Gastroesophageal sphincter (tissue), 4 donors: ENCODE measurements around the gene FHIT. TPM values are rescaled to one million over a fixed set of nuclear protein-coding genes. Genes with fewer than 3 reads are reported as not detected.

Experiments used
- ATAC-seq: fragments of 150-250 bp; one replicate; pipeline ENCODE4 v1.9.1; 2016; ENCODE audit warnings: mild to moderate bottlenecking, moderate library complexity
- H3K27ac ChIP-seq, 4 donors: fragments of 200-600 bp; sonication (generic) in 3 of 4; 1 replicate in 3 of 4; 2 replicates in 1 of 4; pipeline ENCODE4 v1.5.1; 2016 to 2019
- H3K27me3 ChIP-seq: fragments of 200-600 bp; sonication (generic); one replicate; pipeline ENCODE4 v1.5.1; 2019
- H3K36me3 ChIP-seq, 2 donors: fragments of 200-600 bp; sonication (generic); one replicate each; pipeline ENCODE4 v1.5.1; 2019; ENCODE audit warnings: control low read depth in 1 of 2
- H3K4me1 ChIP-seq, 3 donors: fragments of 200-600 bp; sonication (generic); 1 replicate in 2 of 3; 2 replicates in 1 of 3; pipeline ENCODE4 v1.5.1; 2016 to 2019; ENCODE audit warnings: control low read depth in 2 of 3
- H3K4me3 ChIP-seq, 2 donors: fragments of 200-600 bp; sonication (generic); one replicate each; pipeline ENCODE4 v1.5.1; 2019; ENCODE audit warnings: mild to moderate bottlenecking in 1 of 2, moderate library complexity in 1 of 2
- H3K9me3 ChIP-seq, 3 donors: fragments of 200-600 bp; sonication (generic); one replicate each; pipeline ENCODE4 v1.5.1; 2017 to 2019; ENCODE audit warnings: control low read depth in 2 of 3
- EP300 ChIP-seq: sonication (generic); formaldehyde crosslinking; IDR thresholded peaks from one replicate; pipeline ENCODE4 v1.6.1; 2017; ENCODE audit warnings: antibody characterized with exemption, mild to moderate bottlenecking
- POLR2A ChIP-seq, 2 donors: fragments of 450-650 bp; IDR thresholded peaks; one replicate each; pipeline ENCODE4 v1.6.1; 2017; ENCODE audit warnings: antibody characterized with exemption in 2 of 2, mild to moderate bottlenecking in 2 of 2, moderate library complexity in 1 of 2
- POLR2AphosphoS5 ChIP-seq: sonication (generic); formaldehyde crosslinking; IDR thresholded peaks from one replicate; pipeline ENCODE4 v1.6.1; 2017; ENCODE audit warnings: antibody characterized with exemption
- WGBS, 2 donors: methylation state at CpG; one replicate each; pipeline ENCODE4 v1.1.5; 2018; ENCODE audit warnings: low coverage in 1 of 2; 5-methylcytosine and 5-hydroxymethylcytosine counted together
- total RNA-seq, 4 donors: library from RNA; depleted of rRNA; stranded (reverse); fragments of >200 nt; gene quantifications; one replicate each; pipeline ENCODE4 v1.1.0, GENCODE V29; 2016
- TF ChIP-seq, protein P1 (sequence below), 4 experiments: fragments of 200-600 bp in 2 of 4; fragments of 450-650 bp in 2 of 4; sonication (generic) in 1 of 4; IDR thresholded peaks; one replicate each; pipeline ENCODE4 v1.5.1; 2017 to 2019; ENCODE audit warnings: antibody characterized with exemption in 4 of 4, mild to moderate bottlenecking in 2 of 4, moderate library complexity in 2 of 4

FHIT gene
- total RNA-seq, 4 donors from 2014 or later = 1.4 to 7.3 (median 3.9) TPM

GRCh38 chr3:60935709-60936108 lies 315.5 kb downstream of the FHIT start:
- no peaks in the 10 kb centered on the region for H3K9me3 ChIP-seq
- no peak overlapping the region for H3K4me3 ChIP-seq
- no peak overlapping the region for H3K27ac ChIP-seq
- no peaks in the 10 kb centered on the region for H3K27me3 ChIP-seq
- 72 to 79% methylated on average over 2 to 3 of the region's 3 CpGs for WGBS, 2 donors
- no peak for ATAC-seq
- no peaks in the 10 kb centered on the region for H3K4me1 ChIP-seq
- TF ChIP-seq POLR2A (IDR thresholded peaks at IDR 0.05) (no peak), POLR2AphosphoS5 (no peak), EP300 (no peak)
- TF ChIP-seq, protein P1, sequence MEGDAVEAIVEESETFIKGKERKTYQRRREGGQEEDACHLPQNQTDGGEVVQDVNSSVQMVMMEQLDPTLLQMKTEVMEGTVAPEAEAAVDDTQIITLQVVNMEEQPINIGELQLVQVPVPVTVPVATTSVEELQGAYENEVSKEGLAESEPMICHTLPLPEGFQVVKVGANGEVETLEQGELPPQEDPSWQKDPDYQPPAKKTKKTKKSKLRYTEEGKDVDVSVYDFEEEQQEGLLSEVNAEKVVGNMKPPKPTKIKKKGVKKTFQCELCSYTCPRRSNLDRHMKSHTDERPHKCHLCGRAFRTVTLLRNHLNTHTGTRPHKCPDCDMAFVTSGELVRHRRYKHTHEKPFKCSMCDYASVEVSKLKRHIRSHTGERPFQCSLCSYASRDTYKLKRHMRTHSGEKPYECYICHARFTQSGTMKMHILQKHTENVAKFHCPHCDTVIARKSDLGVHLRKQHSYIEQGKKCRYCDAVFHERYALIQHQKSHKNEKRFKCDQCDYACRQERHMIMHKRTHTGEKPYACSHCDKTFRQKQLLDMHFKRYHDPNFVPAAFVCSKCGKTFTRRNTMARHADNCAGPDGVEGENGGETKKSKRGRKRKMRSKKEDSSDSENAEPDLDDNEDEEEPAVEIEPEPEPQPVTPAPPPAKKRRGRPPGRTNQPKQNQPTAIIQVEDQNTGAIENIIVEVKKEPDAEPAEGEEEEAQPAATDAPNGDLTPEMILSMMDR (IDR thresholded peaks at IDR 0.05) = no peak
- H3K36me3 ChIP-seq = no peaks in the 10 kb centered on the region

DNA sequence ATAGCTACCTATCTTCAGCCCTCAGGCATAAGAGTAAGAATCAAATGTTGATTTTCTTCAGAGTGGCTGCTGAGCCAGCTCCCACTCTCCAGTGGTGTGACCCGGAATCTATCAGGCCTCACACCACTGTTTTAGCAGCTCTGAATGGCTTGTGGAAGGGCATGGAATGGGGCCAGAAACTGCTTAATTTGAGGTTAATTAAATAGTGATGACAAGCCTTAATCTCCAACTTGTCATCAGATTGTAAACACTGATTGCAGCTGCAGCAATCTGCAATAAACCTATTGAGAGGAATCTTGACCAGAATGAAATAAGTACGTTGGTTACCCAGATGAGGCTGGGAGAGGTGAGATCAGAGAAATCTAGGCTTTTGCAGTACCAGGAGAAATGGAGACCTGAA lies 317.4 kb downstream of the FHIT start:
- no peaks in the 10 kb centered on the region for H3K4me1 ChIP-seq
- ATAC-seq = no peak
- WGBS, 2 donors = 76% methylated on average over 2 of the region's 2 CpGs; no CpG with 5 or more reads in 1 of the 2 donors
- no peaks in the 10 kb centered on the region for H3K36me3 ChIP-seq
- TF ChIP-seq EP300 (no peak), POLR2AphosphoS5 (no peak), POLR2A (IDR thresholded peaks at IDR 0.05) (no peak)
- TF ChIP-seq, protein P1 (IDR thresholded peaks at IDR 0.05) = no peak
- H3K27me3 ChIP-seq = no peaks in the 10 kb centered on the region
- no peak overlapping the region for H3K27ac ChIP-seq
- no peak overlapping the region for H3K4me3 ChIP-seq
- no peaks in the 10 kb centered on the region for H3K9me3 ChIP-seq

DNA sequence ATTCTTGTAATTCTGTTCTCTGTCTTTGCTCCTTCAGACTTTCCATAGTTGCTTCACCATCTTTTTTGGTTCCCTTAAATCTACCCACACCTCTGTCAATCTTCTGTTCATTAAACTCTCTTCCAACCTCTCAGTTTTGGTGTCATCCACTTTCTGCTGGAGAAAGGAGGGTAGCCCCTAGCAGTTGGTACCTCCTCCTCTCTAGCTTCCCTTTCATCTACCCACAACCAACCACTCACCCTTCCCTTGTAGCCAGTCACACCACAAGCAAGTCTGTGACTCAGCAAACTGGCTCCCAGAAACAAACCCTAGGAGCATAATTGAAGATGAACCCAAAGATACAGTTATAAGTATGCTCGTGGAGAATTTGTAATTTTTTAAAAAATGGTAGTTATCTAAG lies 318.6 kb downstream of the FHIT start:
- WGBS, 2 donors = 62 to 80% methylated on average over 1 of the region's 1 CpG
- no peaks in the 10 kb centered on the region for H3K9me3 ChIP-seq
- H3K27me3 ChIP-seq = no peaks in the 10 kb centered on the region
- TF ChIP-seq EP300 (no peak), POLR2A (IDR thresholded peaks at IDR 0.05) (no peak)
- TF ChIP-seq, protein P1 (IDR thresholded peaks at IDR 0.05) = no peak
- ATAC-seq = no peak
- no peak overlapping the region for H3K27ac ChIP-seq
- H3K36me3 ChIP-seq = no peaks in the 10 kb centered on the region
- H3K4me3 ChIP-seq = no peak overlapping the region
- H3K4me1 ChIP-seq = no peaks in the 10 kb centered on the region

DNA sequence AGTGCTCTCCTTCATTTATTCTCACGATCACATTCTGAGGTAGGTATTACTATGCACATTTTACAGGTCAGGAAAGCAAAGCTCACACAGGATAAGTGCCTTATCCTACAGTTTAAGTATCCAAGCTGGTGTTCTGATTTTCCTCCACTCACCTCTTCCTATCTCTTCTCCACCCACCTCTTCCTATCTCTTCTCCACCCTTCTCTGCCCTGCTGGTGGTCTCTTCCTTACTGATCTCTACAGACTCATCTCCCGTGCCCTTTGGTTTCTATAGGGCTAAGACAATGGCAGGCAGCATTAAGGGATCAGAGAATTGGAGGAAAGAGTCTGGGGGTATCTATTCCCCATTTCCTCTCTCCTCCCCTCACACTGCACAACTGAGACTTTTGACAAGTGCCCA lies 319.1 kb downstream of the FHIT start:
- no peak overlapping the region for H3K4me3 ChIP-seq
- no peak overlapping the region for H3K27ac ChIP-seq
- no peaks in the 10 kb centered on the region for H3K4me1 ChIP-seq
- WGBS, 2 donors = 78 to 80% methylated on average over 1 to 2 of the region's 2 CpGs
- no peak for TF ChIP-seq POLR2AphosphoS5
- no peaks in the 10 kb centered on the region for H3K9me3 ChIP-seq
- ATAC-seq = no peak
- H3K36me3 ChIP-seq = no peaks in the 10 kb centered on the region
- no peaks in the 10 kb centered on the region for H3K27me3 ChIP-seq

- no peaks in the 10 kb centered on the region for H3K4me1 ChIP-seq
- H3K27ac ChIP-seq = no peak overlapping the region
- no peaks in the 10 kb centered on the region for H3K27me3 ChIP-seq
- TF ChIP-seq EP300 (no peak), POLR2AphosphoS5 (no peak)
- TF ChIP-seq, protein P1 (IDR thresholded peaks at IDR 0.05) = no peak
- 58 to 66% methylated on average over 6 to 7 of the region's 7 CpGs for WGBS, 2 donors
- H3K9me3 ChIP-seq = no peaks in the 10 kb centered on the region
- H3K4me3 ChIP-seq = no peak overlapping the region
- ATAC-seq = no peak
- no peaks in the 10 kb centered on the region for H3K36me3 ChIP-seq
Measured at GRCh38 chr3:60931452-60931851, 319.8 kb downstream of the FHIT start.

- peaks cover 0 to 9% (median 0%) of the 10 kb centered on the region in 3 donors for H3K9me3 ChIP-seq
- no peak overlapping the region for H3K27ac ChIP-seq
- no peak overlapping the region for H3K4me3 ChIP-seq
- ATAC-seq = no peak
- no peaks in the 10 kb centered on the region for H3K27me3 ChIP-seq
- TF ChIP-seq POLR2A (IDR thresholded peaks at IDR 0.05) = no peak
- TF ChIP-seq POLR2AphosphoS5 = no peak
- TF ChIP-seq, protein P1 (IDR thresholded peaks at IDR 0.05) = no peak
- TF ChIP-seq EP300 = no peak
- no peaks in the 10 kb centered on the region for H3K36me3 ChIP-seq
- 75% methylated on average over 4 of the region's 4 CpGs for WGBS, 2 donors
- no peaks in the 10 kb centered on the region for H3K4me1 ChIP-seq
Measured at GRCh38 chr3:60920519-60920918, 330.7 kb downstream of the FHIT start.
